Prostate gland (tissue), 2 donors: ENCODE results near the gene CLINT1.

Experiments
- CTCF ChIP-seq, 4 experiments: fragments of 200-600 bp in 2 of 4; fragments of 450-650 bp in 2 of 4; sonication (generic) in 2 of 4; IDR thresholded peaks; 1 replicate in 3 of 4; 2 replicates in 1 of 4; pipeline ENCODE4 v1.5.1; 2016 to 2019; ENCODE audit warnings: antibody characterized with exemption in 4 of 4, mild to moderate bottlenecking in 2 of 4, moderate library complexity in 2 of 4
- POLR2A ChIP-seq: fragments of 450-650 bp; IDR thresholded peaks from one replicate; pipeline ENCODE4 v1.6.1; 2016; ENCODE audit warnings: antibody characterized with exemption, mild to moderate bottlenecking
- POLR2AphosphoS5 ChIP-seq: sonication (generic); formaldehyde crosslinking; IDR thresholded peaks from one replicate; pipeline ENCODE4 v1.6.1; 2017; ENCODE audit warnings: antibody characterized with exemption

GRCh38 chr5:157799578-157799977 is 59.4 kb downstream of the CLINT1 start:
- TF ChIP-seq CTCF (IDR thresholded peaks at IDR 0.05) = no peak
- no peak for TF ChIP-seq POLR2A
- TF ChIP-seq POLR2AphosphoS5 = no peak
